Right lobe of liver (tissue), 6 donors: ENCODE results near the gene SYT14. TPM values are rescaled to one million over a fixed set of nuclear protein-coding genes. Genes with fewer than 3 reads are reported as not detected.

Experiments
- ATAC-seq, 4 donors: fragments of 200-7000 bp; cut with Tn5 transposase; one replicate each; pipeline ENCODE4 v1.9.1; 2020; ENCODE audit warnings: mild to moderate bottlenecking in 4 of 4, moderate library complexity in 4 of 4
- DNase-seq, 3 donors: peaks; one replicate each; pipeline ENCODE4 v3.0.0-alpha.2; 2020
- H3K27ac ChIP-seq, 3 donors: fragments of 200-600 bp; one replicate each; pipeline ENCODE4 v1.8.0; 2022
- H3K27me3 ChIP-seq, 2 donors: fragments of 200-600 bp; one replicate each; pipeline ENCODE4 v1.8.0; 2022
- H3K36me3 ChIP-seq, 4 donors: fragments of 200-600 bp; sonication (generic) in 1 of 4; one replicate each; pipeline versions ENCODE4 v1.5.1 to v1.8.0; 2017 to 2022; ENCODE audit warnings: control low read depth in 1 of 4
- H3K4me1 ChIP-seq, 4 donors: fragments of 200-600 bp; sonication (generic) in 1 of 4; one replicate each; pipeline versions ENCODE4 v1.5.1 to v1.8.0; 2017 to 2022; ENCODE audit warnings: control low read depth in 1 of 4
- H3K4me3 ChIP-seq, 3 donors: fragments of 200-600 bp; one replicate each; pipeline ENCODE4 v1.8.0; 2022
- H3K9me3 ChIP-seq, 4 donors: fragments of 200-600 bp; sonication (generic) in 1 of 4; one replicate each; pipeline versions ENCODE4 v1.5.1 to v1.8.0; 2017 to 2022; ENCODE audit warnings: control low read depth in 1 of 4
- CTCF ChIP-seq, 4 donors: fragments of 200-600 bp in 3 of 4; fragments of 450-650 bp in 1 of 4; IDR thresholded peaks; one replicate each; pipeline versions ENCODE4 v1.5.1 to v1.8.0; 2016 to 2022; ENCODE audit warnings: antibody characterized with exemption in 4 of 4, mild to moderate bottlenecking in 2 of 4
- POLR2A ChIP-seq: fragments of 450-650 bp; IDR thresholded peaks from one replicate; pipeline ENCODE4 v1.6.1; 2017; ENCODE audit warnings: antibody characterized with exemption, mild to moderate bottlenecking
- WGBS: methylation state at CpG from one replicate; pipeline ENCODE4 v1.1.6; 2018; ENCODE audit warnings: low coverage, low lambda C conversion rate; ENCODE audit not compliant: insufficient coverage; ENCODE audit errors: missing lambda C conversion rate; 5-methylcytosine and 5-hydroxymethylcytosine counted together
- intact Hi-C, 2 donors: fragments of 100-400 bp; cut with DNase I; formaldehyde crosslinking; loops; one replicate each; pipeline versions ENCODE4 v1.11.2 to v1.14.1; 2022
- total RNA-seq, 6 experiments: library from RNA; depleted of rRNA in 2 of 6; stranded (reverse); fragments of >200 nt in 2 of 6; fragmentation: NEBNext Ultra II Directional in 3 of 6; extraction: Animal tissue kit (Norgen Biotek cat#: 25700) in 3 of 6; gene quantifications; one replicate each; pipeline versions ENCODE4 v1.1.0 to v1.2.4, GENCODE V29; 2016 to 2023
- donor health status: DM: no; HTN: yes; CAD: no.
- donor health status: DM: no; HTN: no; CAD: no.
- donor health status: DM: no; HTN: no; CAD: no.
- donor health status: DM: no; HTN: yes; CAD: no.
- donor health status: DM: no; HTN: yes; CAD: no.

SYT14 gene
- total RNA-seq, 6 experiments from 2014 or later: not detected

DNA sequence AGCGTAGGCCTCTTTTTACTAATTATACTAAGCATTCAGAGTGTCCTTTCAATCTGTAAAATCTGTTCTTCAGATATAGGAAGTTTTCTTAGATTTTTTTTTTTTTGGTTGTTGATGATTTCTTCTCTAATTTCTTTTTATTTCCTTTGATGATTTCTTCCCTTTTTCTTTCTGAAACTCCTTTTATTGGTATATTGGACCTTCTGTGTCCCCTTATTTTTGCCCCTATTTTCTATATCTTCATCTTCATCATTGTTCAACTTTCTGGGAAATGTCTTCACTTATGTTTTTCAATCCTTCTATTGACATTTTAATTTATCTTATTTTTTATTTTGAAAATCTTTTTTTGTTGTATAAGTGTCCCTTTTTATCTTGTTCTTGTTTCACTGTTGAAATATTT, 17.2 kb upstream of the SYT14 start:
- no peak for ATAC-seq

DNA sequence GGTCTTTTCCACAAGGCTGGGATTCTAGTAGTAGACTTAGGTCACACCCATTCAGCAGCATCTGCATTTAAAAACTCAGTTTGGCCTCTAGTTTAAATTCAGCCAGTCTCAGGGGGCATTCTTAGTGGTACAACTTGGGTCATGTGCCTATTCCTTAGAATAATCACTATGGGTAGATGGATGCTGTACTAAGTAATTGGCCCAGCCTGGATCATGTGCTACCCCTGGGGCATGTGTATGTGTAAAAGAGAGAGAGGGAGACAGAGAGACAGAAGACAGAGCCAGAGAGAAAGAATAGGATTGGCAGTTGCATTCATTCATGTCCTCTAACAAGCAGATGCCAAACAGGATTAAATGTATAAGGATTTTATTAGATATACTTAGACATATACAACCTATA, 13.6 kb upstream of the SYT14 start:
- H3K27ac ChIP-seq: no peak overlapping the region
- no peaks in the 10 kb centered on the region for H3K36me3 ChIP-seq
- H3K9me3 ChIP-seq: no peaks in the 10 kb centered on the region
- no peak for DNase-seq
- TF ChIP-seq CTCF (IDR thresholded peaks at IDR 0.05) (no peak), POLR2A (no peak)
- intact Hi-C loops: no loop called here
- no peak for ATAC-seq
- H3K4me1 ChIP-seq: no peaks in the 10 kb centered on the region
- H3K27me3 ChIP-seq: no peaks in the 10 kb centered on the region
- no peak overlapping the region for H3K4me3 ChIP-seq

More for the DNA sequence above, 17.2 kb upstream of the SYT14 start:
- no peak for DNase-seq
- Histone ChIP-seq H3K4me3 (no peak overlapping the region), H3K36me3 (no peaks in the 10 kb centered on the region), H3K27me3 (no peaks in the 10 kb centered on the region), H3K9me3 (no peaks in the 10 kb centered on the region), H3K27ac (no peak overlapping the region), H3K4me1 (no peaks in the 10 kb centered on the region)
- TF ChIP-seq CTCF (IDR thresholded peaks at IDR 0.05): no peak
- no peak for TF ChIP-seq POLR2A
- WGBS: 29% methylated on average over 1 of the region's 1 CpG
- intact Hi-C loops: no loop called here

DNA sequence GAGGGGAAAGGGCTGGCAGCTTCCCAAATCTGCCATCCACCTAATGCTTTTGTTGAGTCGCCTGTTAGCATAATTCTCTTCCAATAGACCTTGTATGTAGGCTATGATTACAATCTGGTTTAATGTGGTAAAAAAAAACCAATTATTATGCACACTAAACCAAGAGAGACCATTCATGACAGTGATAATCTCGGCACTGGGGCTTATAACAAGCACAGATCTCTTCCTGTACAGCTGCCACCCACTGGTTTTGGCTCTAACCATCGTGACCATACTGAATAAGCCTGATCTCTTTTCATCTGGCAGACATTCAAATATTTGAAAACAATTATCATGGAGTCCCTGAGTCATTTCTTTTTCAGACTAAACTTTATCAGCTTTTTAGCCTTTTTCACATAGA, 12.0 kb upstream of the SYT14 start:
- TF ChIP-seq CTCF (IDR thresholded peaks at IDR 0.05) (no peak), POLR2A (no peak)
- WGBS: 36% methylated on average over 3 of the region's 3 CpGs

DNA sequence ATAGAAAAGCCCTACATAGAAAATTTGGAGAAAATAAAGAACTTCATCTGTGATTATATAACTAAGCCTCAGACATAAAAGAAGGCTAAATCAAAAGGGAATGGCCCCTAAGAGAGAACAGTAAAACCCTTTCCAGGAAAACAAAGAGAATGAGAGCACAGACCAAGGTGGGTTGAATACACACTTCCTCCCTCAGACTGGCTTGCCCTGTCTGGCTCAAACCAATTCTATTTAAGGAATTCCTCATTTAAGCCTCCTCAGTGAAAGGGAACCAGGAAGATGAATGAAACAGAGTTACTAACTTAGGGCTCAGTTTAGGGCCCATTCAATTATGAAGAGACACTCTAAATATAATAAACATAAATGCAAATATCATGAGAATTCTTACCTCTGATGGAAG, 10.6 kb upstream of the SYT14 start:
- Histone ChIP-seq H3K27me3 (no peaks in the 10 kb centered on the region), H3K36me3 (no peaks in the 10 kb centered on the region), H3K27ac (no peak overlapping the region), H3K4me3 (no peak overlapping the region), H3K4me1 (no peaks in the 10 kb centered on the region), H3K9me3 (no peaks in the 10 kb centered on the region)
- no peak for DNase-seq
- intact Hi-C loops: no loop called here
- TF ChIP-seq CTCF (IDR thresholded peaks at IDR 0.05): no peak
- TF ChIP-seq POLR2A: no peak
- ATAC-seq: no peak

More for the DNA sequence above, 12.0 kb upstream of the SYT14 start:
- Histone ChIP-seq H3K4me3 (no peak overlapping the region), H3K9me3 (no peaks in the 10 kb centered on the region), H3K36me3 (no peaks in the 10 kb centered on the region), H3K4me1 (no peaks in the 10 kb centered on the region), H3K27me3 (no peaks in the 10 kb centered on the region), H3K27ac (no peak overlapping the region)
- intact Hi-C loops: no loop called here
- no peak for ATAC-seq
- no peak for DNase-seq

DNA sequence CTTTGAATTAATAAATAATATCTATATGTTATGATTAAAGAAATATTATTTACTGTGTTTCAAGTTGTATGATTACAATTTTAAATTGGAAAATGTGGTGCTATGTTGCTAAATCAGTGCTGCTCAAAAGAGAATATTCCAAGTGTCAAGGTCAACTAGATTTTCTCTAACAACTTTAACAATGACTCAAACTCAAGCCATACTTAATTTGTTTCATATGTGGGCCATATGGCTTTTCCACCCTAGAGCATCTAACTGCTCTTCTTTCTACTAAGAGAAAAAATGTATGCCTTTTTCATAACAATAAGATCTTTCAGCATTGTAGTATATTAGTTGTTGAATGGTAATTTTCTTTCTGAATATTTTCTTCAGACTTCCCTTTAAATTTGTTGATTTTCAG, 8.3 kb upstream of the SYT14 start:
- Histone ChIP-seq H3K27me3 (no peaks in the 10 kb centered on the region), H3K9me3 (no peaks in the 10 kb centered on the region), H3K4me1 (no peaks in the 10 kb centered on the region), H3K36me3 (no peaks in the 10 kb centered on the region), H3K4me3 (no peak overlapping the region), H3K27ac (no peak overlapping the region)
- DNase-seq (no peak), ATAC-seq (no peak)
- intact Hi-C loops: no loop called here
- TF ChIP-seq CTCF (IDR thresholded peaks at IDR 0.05): no peak
- no peak for TF ChIP-seq POLR2A
